Astrocyte (in vitro differentiated cells and primary cell): ENCODE data around the gene NUP210. TPM values are rescaled to one million over a fixed set of nuclear protein-coding genes. Genes with fewer than 3 reads are reported as not detected.

Experiments used
- DNase-seq: peaks from one replicate; pipeline ENCODE4 v3.0.0-alpha.2; 2010; ENCODE audit warnings: low read depth
- FAIRE-seq: peaks from 2 replicates; lab custom pipeline; 2011; peaks lifted over from hg19 to GRCh38; lab: Jason Lieb, UNC
- H2AFZ ChIP-seq: 2 replicates; pipeline ENCODE4 v1.6.0; 2012; ENCODE audit warnings: low read depth, low read length, inconsistent platforms
- H3K27ac ChIP-seq: 2 replicates; pipeline ENCODE4 v1.5.1; 2011; ENCODE audit warnings: low read depth, low read length, inconsistent platforms
- H3K27me3 ChIP-seq: 2 replicates; pipeline ENCODE4 v1.6.0; 2011; ENCODE audit warnings: low read length, inconsistent platforms; ENCODE audit not compliant: insufficient read depth
- H3K36me3 ChIP-seq: 2 replicates; pipeline ENCODE4 v1.5.1; 2011; ENCODE audit warnings: low read length, inconsistent platforms; ENCODE audit not compliant: insufficient read depth
- H3K4me1 ChIP-seq: 2 replicates; pipeline ENCODE4 v1.5.1; 2011; ENCODE audit warnings: low read length, inconsistent platforms; ENCODE audit not compliant: insufficient read depth
- H3K4me2 ChIP-seq: 2 replicates; pipeline ENCODE4 v1.6.0; 2012; ENCODE audit warnings: low read length, inconsistent platforms
- H3K4me3 ChIP-seq: 2 replicates; pipeline ENCODE4 v1.5.1; 2011; ENCODE audit warnings: low read depth, mild to moderate bottlenecking, low read length, inconsistent platforms; ENCODE audit not compliant: insufficient read depth
- H3K79me2 ChIP-seq: 2 replicates; pipeline ENCODE4 v1.6.0; 2012; ENCODE audit warnings: mild to moderate bottlenecking, low read length, inconsistent platforms; ENCODE audit not compliant: insufficient read depth
- H3K9ac ChIP-seq: 2 replicates; pipeline ENCODE4 v1.6.0; 2012; ENCODE audit warnings: mild to moderate bottlenecking, low read length, inconsistent platforms
- H3K9me3 ChIP-seq: 2 replicates; pipeline ENCODE4 v1.5.1; 2012; ENCODE audit warnings: low read depth, mild to moderate bottlenecking, low read length, inconsistent platforms; ENCODE audit not compliant: insufficient read depth
- H4K20me1 ChIP-seq: 2 replicates; pipeline ENCODE4 v1.6.0; 2012; ENCODE audit warnings: low read length, inconsistent platforms; ENCODE audit not compliant: insufficient read depth
- H3K27ac Mint-ChIP-seq: one replicate; pipeline ENCODE4 v1.8.0; 2021; ENCODE audit warnings: mild to moderate bottlenecking, mixed read lengths; ENCODE audit not compliant: unreplicated experiment
- H3K27me3 Mint-ChIP-seq: one replicate; pipeline ENCODE4 v1.8.0; 2021; ENCODE audit warnings: low read depth, mixed read lengths; ENCODE audit not compliant: unreplicated experiment
- H3K36me3 Mint-ChIP-seq: one replicate; pipeline ENCODE4 v1.8.0; 2021; ENCODE audit warnings: low read depth, mixed read lengths; ENCODE audit not compliant: unreplicated experiment
- H3K4me1 Mint-ChIP-seq: one replicate; pipeline ENCODE4 v1.8.0; 2021; ENCODE audit warnings: low read depth, mixed read lengths; ENCODE audit not compliant: unreplicated experiment
- H3K4me3 Mint-ChIP-seq: one replicate; pipeline ENCODE4 v1.8.0; 2021; ENCODE audit warnings: mild to moderate bottlenecking, moderate library complexity, mixed read lengths; ENCODE audit not compliant: unreplicated experiment
- H3K9me3 Mint-ChIP-seq: one replicate; pipeline ENCODE4 v1.8.0; 2021; ENCODE audit warnings: mild to moderate bottlenecking, mixed read lengths; ENCODE audit not compliant: unreplicated experiment
- EZH2 ChIP-seq: IDR thresholded peaks from 2 replicates; pipeline ENCODE4 v1.6.1; 2012; ENCODE audit warnings: mild to moderate bottlenecking, low read length, inconsistent platforms; ENCODE audit not compliant: insufficient read depth
- total RNA-seq: library from RNA; stranded (reverse); gene quantifications from 2 replicates; pipeline ENCODE4 v1.2.1, GENCODE V29; 2021
- TF ChIP-seq, protein P1 (sequence below): IDR thresholded peaks from 2 replicates; pipeline ENCODE4 v1.5.1; 2011; ENCODE audit warnings: low read depth, mild to moderate bottlenecking, inconsistent platforms, low read length, moderate library complexity; ENCODE audit not compliant: insufficient read depth

NUP210 gene
- total RNA-seq, 1 donor from 2014 or later = 1.2 TPM

GRCh38 chr3:13365390-13366379 is 54.4 kb downstream of the NUP210 start:
- DNase-seq (no peak), FAIRE-seq (no peak)
- H3K79me2 ChIP-seq = no peaks in the 10 kb centered on the region
- peaks cover 16% of the 10 kb centered on the region for H3K4me1 Mint-ChIP-seq
- no peak overlapping the region for H3K27ac Mint-ChIP-seq
- H3K9me3 ChIP-seq = no peaks in the 10 kb centered on the region
- peaks cover 10% of the 10 kb centered on the region for H3K4me1 ChIP-seq
- no peak overlapping the region for H3K4me3 Mint-ChIP-seq
- H3K27me3 Mint-ChIP-seq = peaks cover 12% of the 10 kb centered on the region
- H4K20me1 ChIP-seq = no peaks in the 10 kb centered on the region
- H2AFZ ChIP-seq = peak overlapping the region; percentile 26
- H3K27me3 ChIP-seq = no peaks in the 10 kb centered on the region
- no peak overlapping the region for H3K4me3 ChIP-seq
- no peaks in the 10 kb centered on the region for H3K9me3 Mint-ChIP-seq
- H3K27ac ChIP-seq = no peak overlapping the region
- H3K36me3 ChIP-seq = no peaks in the 10 kb centered on the region
- H3K36me3 Mint-ChIP-seq = no peaks in the 10 kb centered on the region
- TF ChIP-seq, protein P1, sequence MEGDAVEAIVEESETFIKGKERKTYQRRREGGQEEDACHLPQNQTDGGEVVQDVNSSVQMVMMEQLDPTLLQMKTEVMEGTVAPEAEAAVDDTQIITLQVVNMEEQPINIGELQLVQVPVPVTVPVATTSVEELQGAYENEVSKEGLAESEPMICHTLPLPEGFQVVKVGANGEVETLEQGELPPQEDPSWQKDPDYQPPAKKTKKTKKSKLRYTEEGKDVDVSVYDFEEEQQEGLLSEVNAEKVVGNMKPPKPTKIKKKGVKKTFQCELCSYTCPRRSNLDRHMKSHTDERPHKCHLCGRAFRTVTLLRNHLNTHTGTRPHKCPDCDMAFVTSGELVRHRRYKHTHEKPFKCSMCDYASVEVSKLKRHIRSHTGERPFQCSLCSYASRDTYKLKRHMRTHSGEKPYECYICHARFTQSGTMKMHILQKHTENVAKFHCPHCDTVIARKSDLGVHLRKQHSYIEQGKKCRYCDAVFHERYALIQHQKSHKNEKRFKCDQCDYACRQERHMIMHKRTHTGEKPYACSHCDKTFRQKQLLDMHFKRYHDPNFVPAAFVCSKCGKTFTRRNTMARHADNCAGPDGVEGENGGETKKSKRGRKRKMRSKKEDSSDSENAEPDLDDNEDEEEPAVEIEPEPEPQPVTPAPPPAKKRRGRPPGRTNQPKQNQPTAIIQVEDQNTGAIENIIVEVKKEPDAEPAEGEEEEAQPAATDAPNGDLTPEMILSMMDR = no peak
- TF ChIP-seq EZH2 = no peak
- peak overlapping the region; percentile 18 for H3K9ac ChIP-seq
- H3K4me2 ChIP-seq = peak overlapping the region; percentile 16

GRCh38 chr3:13364602-13365271 is 55.4 kb downstream of the NUP210 start:
- DNase-seq (peak; percentile 25), FAIRE-seq (no peak)
- Mint-ChIP-seq H3K9me3 (no peaks in the 10 kb centered on the region), H3K4me3 (no peak overlapping the region), H3K27ac (no peak overlapping the region), H3K4me1 (peaks cover 16% of the 10 kb centered on the region), H3K27me3 (peaks cover 14% of the 10 kb centered on the region), H3K36me3 (no peaks in the 10 kb centered on the region)
- Histone ChIP-seq H3K27ac (no peak overlapping the region), H2AFZ (peak overlapping the region; percentile 26), H4K20me1 (no peaks in the 10 kb centered on the region), H3K4me3 (no peak overlapping the region), H3K79me2 (no peaks in the 10 kb centered on the region), H3K4me2 (peak overlapping the region; percentile 16), H3K36me3 (no peaks in the 10 kb centered on the region), H3K4me1 (peaks cover 8% of the 10 kb centered on the region), H3K9me3 (no peaks in the 10 kb centered on the region), H3K9ac (peak overlapping the region; percentile 18), H3K27me3 (no peaks in the 10 kb centered on the region)
- no peak for TF ChIP-seq EZH2
- TF ChIP-seq, protein P1 = no peak
